ENCODE data around the gene FLNC. TPM values are rescaled to one million over a fixed set of nuclear protein-coding genes. Genes with fewer than 3 reads are reported as not detected.

FLNC gene
- total RNA-seq, 1 experiment from 2014 or later = 128 TPM

DNA sequence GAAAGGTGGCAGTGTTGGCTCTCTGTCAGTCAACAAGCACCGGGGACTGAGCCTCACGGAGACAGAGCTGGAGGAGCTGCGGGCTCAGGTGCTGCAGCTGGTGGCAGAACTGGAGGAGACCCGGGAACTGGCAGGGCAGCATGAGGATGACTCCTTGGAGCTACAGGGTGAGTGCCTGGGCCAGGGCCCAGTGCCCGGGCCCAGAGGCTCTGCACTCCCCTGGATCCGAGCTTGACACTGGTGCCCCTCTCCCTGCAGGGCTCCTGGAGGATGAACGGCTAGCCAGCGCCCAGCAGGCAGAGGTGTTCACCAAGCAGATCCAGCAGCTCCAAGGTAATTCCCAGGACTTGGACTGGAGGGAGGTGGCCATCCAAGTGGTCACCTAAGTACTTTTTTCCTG is 35.8 kb upstream of the FLNC start:
- H3K9me3 ChIP-seq = no peaks in the 10 kb centered on the region
- H3K36me3 Mint-ChIP-seq (ENCODE audit: insufficient read depth, unreplicated experiment) = no peaks in the 10 kb centered on the region
- H3K36me3 ChIP-seq (ENCODE audit: control insufficient read depth, insufficient read depth, low read length) = no peaks in the 10 kb centered on the region
- H3K4me1 ChIP-seq = no peaks in the 10 kb centered on the region
- no peaks in the 10 kb centered on the region for H3K27me3 ChIP-seq (replicated peaks; ENCODE audit: control insufficient read depth, insufficient read depth, low read length)
- peaks cover 2% of the 10 kb centered on the region for H3K27me3 Mint-ChIP-seq (ENCODE audit: insufficient read depth, unreplicated experiment)
- H3K27ac Mint-ChIP-seq (ENCODE audit: unreplicated experiment) = no peak overlapping the region
- H3K4me1 Mint-ChIP-seq (ENCODE audit: low read depth, unreplicated experiment) = no peaks in the 10 kb centered on the region
- H3K9me3 Mint-ChIP-seq (ENCODE audit: unreplicated experiment) = no peaks in the 10 kb centered on the region
- intact Hi-C loops (cut with micrococcal nuclease; ENCODE audit: unreplicated experiment) = loop anchor here (5.0 kb wide), 2 partner anchors 38 to 88 kb away; partner anchors contain the start of gene FLNC
- POLR2A ChIA-PET = no interaction called here
- CTCF ChIA-PET = interaction anchor here (0.6 kb wide), 1 partner anchor 39 kb away, joined by 3 read pairs; no protein-coding TSS in a partner anchor
- no peak for DNase-seq
- no peak for TF ChIP-seq CTCF (IDR thresholded peaks at IDR 0.05; ENCODE audit: insufficient read depth in 1 of 2, low read depth in 1 of 2, low read length in 1 of 2, severe bottlenecking in 1 of 2, unreplicated experiment in 1 of 2)
- no peak overlapping the region for H3K4me3 ChIP-seq (ENCODE audit: low read depth, low read length)
- no peak overlapping the region for H3K4me3 Mint-ChIP-seq (ENCODE audit: unreplicated experiment)
- no TSS peak for BruUV-seq (replicated peaks)

DNA sequence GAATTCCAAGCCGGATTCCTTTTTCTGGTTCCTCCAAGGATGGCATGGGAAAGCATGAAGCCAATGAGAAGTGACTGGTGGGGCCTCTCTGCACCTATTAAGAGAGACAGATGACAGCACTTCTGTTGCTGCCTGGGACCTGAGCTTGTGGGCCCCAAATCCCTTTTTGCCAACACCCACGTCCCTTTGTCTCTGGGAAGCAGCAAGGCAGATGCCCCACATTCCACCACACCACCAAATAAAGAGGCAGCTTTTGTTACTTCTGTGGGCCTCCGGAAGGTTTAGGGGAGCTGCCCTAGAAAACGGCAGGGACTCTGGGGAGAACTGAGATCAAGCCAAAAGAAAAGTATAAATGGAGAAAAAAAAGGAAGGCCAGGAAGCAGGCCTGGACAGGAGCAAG is 35.1 kb upstream of the FLNC start:
- H3K36me3 ChIP-seq (ENCODE audit: control insufficient read depth, insufficient read depth, low read length) = no peaks in the 10 kb centered on the region
- intact Hi-C loops (cut with micrococcal nuclease; ENCODE audit: unreplicated experiment) = no loop called here
- no peak for TF ChIP-seq CTCF (IDR thresholded peaks at IDR 0.05; ENCODE audit: insufficient read depth in 1 of 2, low read depth in 1 of 2, low read length in 1 of 2, severe bottlenecking in 1 of 2, unreplicated experiment in 1 of 2)
- Mint-ChIP-seq H3K27me3 (ENCODE audit: insufficient read depth, unreplicated experiment) (peaks cover 2% of the 10 kb centered on the region), H3K4me1 (ENCODE audit: low read depth, unreplicated experiment) (no peaks in the 10 kb centered on the region), H3K36me3 (ENCODE audit: insufficient read depth, unreplicated experiment) (no peaks in the 10 kb centered on the region), H3K9me3 (ENCODE audit: unreplicated experiment) (no peaks in the 10 kb centered on the region), H3K27ac (ENCODE audit: unreplicated experiment) (no peak overlapping the region), H3K4me3 (ENCODE audit: unreplicated experiment) (no peak overlapping the region)
- CTCF ChIA-PET = no interaction called here
- DNase-seq = no peak
- H3K27me3 ChIP-seq (replicated peaks; ENCODE audit: control insufficient read depth, insufficient read depth, low read length) = no peaks in the 10 kb centered on the region
- H3K9me3 ChIP-seq = no peaks in the 10 kb centered on the region
- POLR2A ChIA-PET = no interaction called here
- H3K4me1 ChIP-seq = no peaks in the 10 kb centered on the region
- BruUV-seq (replicated peaks) = no TSS peak
- no peak overlapping the region for H3K4me3 ChIP-seq (ENCODE audit: low read depth, low read length)

DNA sequence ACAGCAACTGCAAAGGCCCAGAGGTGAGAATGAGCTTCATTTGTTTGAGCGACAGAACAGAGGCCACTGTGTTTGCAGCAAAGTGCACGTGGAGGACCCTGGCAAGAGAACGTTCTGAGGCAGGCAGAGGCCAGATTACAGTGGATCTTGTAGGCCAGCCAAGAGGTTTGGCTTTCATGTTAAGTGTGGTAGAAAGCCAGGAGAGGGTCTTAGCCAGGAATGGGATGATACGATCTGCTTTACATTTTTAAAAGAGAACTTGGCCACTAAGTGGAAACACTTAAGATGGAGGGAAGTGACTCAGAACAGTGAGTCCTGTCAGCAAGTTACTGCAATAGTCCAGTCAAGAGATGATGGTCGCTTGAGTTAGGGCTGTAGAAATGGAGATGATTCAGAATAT is 33.9 kb upstream of the FLNC start:
- no TSS peak for BruUV-seq (replicated peaks)
- Histone ChIP-seq H3K4me3 (ENCODE audit: low read depth, low read length) (no peak overlapping the region), H3K36me3 (ENCODE audit: control insufficient read depth, insufficient read depth, low read length) (no peaks in the 10 kb centered on the region), H3K27me3 (replicated peaks; ENCODE audit: control insufficient read depth, insufficient read depth, low read length) (no peaks in the 10 kb centered on the region), H3K9me3 (no peaks in the 10 kb centered on the region), H3K4me1 (peaks cover 5% of the 10 kb centered on the region; the same call in 1 of the 2 replicates)
- TF ChIP-seq CTCF (IDR thresholded peaks at IDR 0.05; ENCODE audit: insufficient read depth in 1 of 2, low read depth in 1 of 2, low read length in 1 of 2, severe bottlenecking in 1 of 2, unreplicated experiment in 1 of 2) = no peak
- intact Hi-C loops (cut with micrococcal nuclease; ENCODE audit: unreplicated experiment) = no loop called here
- ChIA-PET POLR2A (no interaction called here), CTCF (interaction anchor here (0.6 kb wide), 1 partner anchor 96 kb away, joined by 3 read pairs; no protein-coding TSS in a partner anchor)
- Mint-ChIP-seq H3K9me3 (ENCODE audit: unreplicated experiment) (no peaks in the 10 kb centered on the region), H3K36me3 (ENCODE audit: insufficient read depth, unreplicated experiment) (no peaks in the 10 kb centered on the region), H3K4me3 (ENCODE audit: unreplicated experiment) (no peak overlapping the region), H3K4me1 (ENCODE audit: low read depth, unreplicated experiment) (peaks cover 7% of the 10 kb centered on the region), H3K27me3 (ENCODE audit: insufficient read depth, unreplicated experiment) (no peaks in the 10 kb centered on the region), H3K27ac (ENCODE audit: unreplicated experiment) (no peak overlapping the region)
- DNase-seq = no peak

Data from Caco-2 (cell line).